Transverse colon (tissue), 3 donors: ENCODE measurements around the gene SORD.

Source experiments
- POLR2A ChIP-seq: fragments of 450-650 bp; IDR thresholded peaks from one replicate; pipeline ENCODE4 v1.6.1; 2016; ENCODE audit warnings: antibody characterized with exemption, mild to moderate bottlenecking, moderate library complexity
- TF ChIP-seq, protein P1 (sequence below), 5 experiments: fragments of 200-600 bp in 3 of 5; fragments of 450-650 bp in 2 of 5; sonication (generic) in 3 of 5; IDR thresholded peaks; 1 replicate in 2 of 5; 2 replicates in 3 of 5; pipeline ENCODE4 v1.5.1; 2016 to 2017; ENCODE audit warnings: antibody characterized with exemption in 5 of 5, inconsistent platforms in 3 of 5, mild to moderate bottlenecking in 2 of 5, moderate library complexity in 1 of 5

DNA sequence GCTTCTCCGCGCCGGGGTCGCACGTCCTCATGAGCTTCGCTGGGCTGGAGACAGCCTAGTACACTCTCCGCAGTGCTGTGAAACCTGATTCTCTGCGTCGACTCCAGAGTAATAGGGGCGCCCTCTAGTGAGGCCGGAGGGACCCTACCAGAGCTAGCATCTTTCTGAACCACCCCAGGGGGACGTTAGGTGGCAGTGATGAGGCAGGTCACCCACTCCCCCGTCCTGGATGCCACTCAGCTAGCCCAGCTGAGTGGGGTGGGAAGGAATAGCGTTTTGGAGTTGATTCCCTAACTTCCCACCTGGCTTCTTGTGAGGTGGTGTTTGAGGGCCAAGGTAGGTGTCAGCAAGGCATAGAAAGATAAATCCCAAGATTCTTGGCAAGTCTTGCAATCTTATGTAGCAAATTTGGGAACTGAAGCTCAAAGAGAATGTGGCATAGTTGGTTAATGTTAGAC is 95.2 kb downstream of the SORD start:
- TF ChIP-seq, protein P1, sequence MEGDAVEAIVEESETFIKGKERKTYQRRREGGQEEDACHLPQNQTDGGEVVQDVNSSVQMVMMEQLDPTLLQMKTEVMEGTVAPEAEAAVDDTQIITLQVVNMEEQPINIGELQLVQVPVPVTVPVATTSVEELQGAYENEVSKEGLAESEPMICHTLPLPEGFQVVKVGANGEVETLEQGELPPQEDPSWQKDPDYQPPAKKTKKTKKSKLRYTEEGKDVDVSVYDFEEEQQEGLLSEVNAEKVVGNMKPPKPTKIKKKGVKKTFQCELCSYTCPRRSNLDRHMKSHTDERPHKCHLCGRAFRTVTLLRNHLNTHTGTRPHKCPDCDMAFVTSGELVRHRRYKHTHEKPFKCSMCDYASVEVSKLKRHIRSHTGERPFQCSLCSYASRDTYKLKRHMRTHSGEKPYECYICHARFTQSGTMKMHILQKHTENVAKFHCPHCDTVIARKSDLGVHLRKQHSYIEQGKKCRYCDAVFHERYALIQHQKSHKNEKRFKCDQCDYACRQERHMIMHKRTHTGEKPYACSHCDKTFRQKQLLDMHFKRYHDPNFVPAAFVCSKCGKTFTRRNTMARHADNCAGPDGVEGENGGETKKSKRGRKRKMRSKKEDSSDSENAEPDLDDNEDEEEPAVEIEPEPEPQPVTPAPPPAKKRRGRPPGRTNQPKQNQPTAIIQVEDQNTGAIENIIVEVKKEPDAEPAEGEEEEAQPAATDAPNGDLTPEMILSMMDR (IDR thresholded peaks at IDR 0.05): peak; percentile 90 to 95 (median 92)
- no peak for TF ChIP-seq POLR2A
